Keratinocyte (primary cell): ENCODE data around the gene PARVA.

Source experiments
- EZH2 ChIP-seq: IDR thresholded peaks from one replicate; pipeline ENCODE4 v1.6.1; 2012; ENCODE audit warnings: inconsistent platforms, mild to moderate bottlenecking, low read length, moderate library complexity
- TF ChIP-seq, protein P1 (sequence below), 3 experiments: IDR thresholded peaks in 1 of 3; conservative IDR thresholded peaks in 1 of 3; optimal IDR thresholded peaks in 1 of 3; 2 replicates in 2 of 3; 3 replicates in 1 of 3; pipeline versions ENCODE3 to v1.5.1; 2011; ENCODE audit warnings: low read length in 3 of 3, mild to moderate bottlenecking in 3 of 3, moderate library complexity in 2 of 3, control low read depth in 1 of 3, inconsistent platforms in 1 of 3; ENCODE audit not compliant: insufficient read depth in 2 of 3; ENCODE audit errors: extremely low read depth in 1 of 3

DNA sequence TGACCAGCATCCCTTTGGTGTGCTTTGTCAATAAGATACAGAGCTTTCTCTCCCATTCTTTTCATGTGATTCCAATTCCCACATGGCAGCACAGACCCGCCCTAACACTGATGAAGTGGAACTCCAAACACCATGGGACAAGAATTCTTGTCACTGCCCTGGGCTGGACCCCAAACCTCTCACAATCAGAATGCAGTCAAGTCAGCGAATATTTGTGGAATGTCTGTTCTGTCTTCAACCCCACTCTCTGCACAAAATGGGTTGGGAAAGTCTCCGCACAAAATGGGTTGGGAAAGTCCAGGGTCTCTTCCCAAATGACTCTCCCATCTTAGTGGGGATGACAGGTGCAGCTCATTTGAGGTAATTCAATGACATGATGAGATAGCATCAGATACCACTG lies 157.9 kb downstream of the PARVA start:
- TF ChIP-seq, protein P1, sequence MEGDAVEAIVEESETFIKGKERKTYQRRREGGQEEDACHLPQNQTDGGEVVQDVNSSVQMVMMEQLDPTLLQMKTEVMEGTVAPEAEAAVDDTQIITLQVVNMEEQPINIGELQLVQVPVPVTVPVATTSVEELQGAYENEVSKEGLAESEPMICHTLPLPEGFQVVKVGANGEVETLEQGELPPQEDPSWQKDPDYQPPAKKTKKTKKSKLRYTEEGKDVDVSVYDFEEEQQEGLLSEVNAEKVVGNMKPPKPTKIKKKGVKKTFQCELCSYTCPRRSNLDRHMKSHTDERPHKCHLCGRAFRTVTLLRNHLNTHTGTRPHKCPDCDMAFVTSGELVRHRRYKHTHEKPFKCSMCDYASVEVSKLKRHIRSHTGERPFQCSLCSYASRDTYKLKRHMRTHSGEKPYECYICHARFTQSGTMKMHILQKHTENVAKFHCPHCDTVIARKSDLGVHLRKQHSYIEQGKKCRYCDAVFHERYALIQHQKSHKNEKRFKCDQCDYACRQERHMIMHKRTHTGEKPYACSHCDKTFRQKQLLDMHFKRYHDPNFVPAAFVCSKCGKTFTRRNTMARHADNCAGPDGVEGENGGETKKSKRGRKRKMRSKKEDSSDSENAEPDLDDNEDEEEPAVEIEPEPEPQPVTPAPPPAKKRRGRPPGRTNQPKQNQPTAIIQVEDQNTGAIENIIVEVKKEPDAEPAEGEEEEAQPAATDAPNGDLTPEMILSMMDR (optimal IDR thresholded peaks at IDR 0.05 in 1 of 3, IDR thresholded peaks at IDR 0.05 in 1 of 3, conservative IDR thresholded peaks at IDR 0.05 in 1 of 3; ENCODE audit: extremely low read depth in 1 of 3, insufficient read depth in 2 of 3, low read length in 3 of 3) = no peak
- TF ChIP-seq EZH2 = no peak
